Esophagus muscularis mucosa (tissue), 3 donors: ENCODE data around the gene PRPH2.

Experiments used
- POLR2A ChIP-seq: fragments of 450-650 bp; IDR thresholded peaks from one replicate; pipeline ENCODE4 v1.6.1; 2017; ENCODE audit warnings: antibody characterized with exemption, moderate library complexity, mild to moderate bottlenecking, low read depth
- TF ChIP-seq, protein P1 (sequence below), 3 experiments: fragments of 200-600 bp in 2 of 3; fragments of 450-650 bp in 1 of 3; sonication (generic) in 2 of 3; IDR thresholded peaks; one replicate each; pipeline ENCODE4 v1.5.1; 2017 to 2019; ENCODE audit warnings: antibody characterized with exemption in 3 of 3, mild to moderate bottlenecking in 2 of 3, moderate library complexity in 1 of 3

DNA sequence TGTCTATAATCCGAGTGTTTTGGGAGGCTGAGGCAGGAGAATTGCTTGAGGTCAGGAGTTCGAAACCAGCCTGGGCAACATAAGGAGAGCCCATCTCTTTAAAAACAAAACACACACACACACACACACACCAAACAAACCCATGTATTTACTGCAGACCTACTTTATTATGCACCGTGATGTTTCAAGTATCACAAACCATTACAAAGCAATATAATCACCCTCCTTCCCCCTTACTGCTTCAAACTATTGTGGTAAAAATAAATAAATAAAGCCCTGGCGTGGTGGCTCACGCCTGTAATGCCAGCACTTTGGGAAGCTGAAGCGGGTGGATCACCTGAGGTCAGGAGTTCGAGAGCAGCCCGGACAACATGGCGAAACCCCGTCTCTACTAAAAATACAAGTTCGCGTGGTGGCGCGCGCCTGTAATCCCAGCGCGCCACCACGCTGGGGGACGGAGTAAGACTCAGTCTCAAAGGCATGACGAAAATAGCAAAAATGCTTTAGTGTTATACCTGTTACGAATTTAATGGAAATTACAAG lies 22.0 kb upstream of the PRPH2 start:
- no peak for TF ChIP-seq POLR2A
- TF ChIP-seq, protein P1, sequence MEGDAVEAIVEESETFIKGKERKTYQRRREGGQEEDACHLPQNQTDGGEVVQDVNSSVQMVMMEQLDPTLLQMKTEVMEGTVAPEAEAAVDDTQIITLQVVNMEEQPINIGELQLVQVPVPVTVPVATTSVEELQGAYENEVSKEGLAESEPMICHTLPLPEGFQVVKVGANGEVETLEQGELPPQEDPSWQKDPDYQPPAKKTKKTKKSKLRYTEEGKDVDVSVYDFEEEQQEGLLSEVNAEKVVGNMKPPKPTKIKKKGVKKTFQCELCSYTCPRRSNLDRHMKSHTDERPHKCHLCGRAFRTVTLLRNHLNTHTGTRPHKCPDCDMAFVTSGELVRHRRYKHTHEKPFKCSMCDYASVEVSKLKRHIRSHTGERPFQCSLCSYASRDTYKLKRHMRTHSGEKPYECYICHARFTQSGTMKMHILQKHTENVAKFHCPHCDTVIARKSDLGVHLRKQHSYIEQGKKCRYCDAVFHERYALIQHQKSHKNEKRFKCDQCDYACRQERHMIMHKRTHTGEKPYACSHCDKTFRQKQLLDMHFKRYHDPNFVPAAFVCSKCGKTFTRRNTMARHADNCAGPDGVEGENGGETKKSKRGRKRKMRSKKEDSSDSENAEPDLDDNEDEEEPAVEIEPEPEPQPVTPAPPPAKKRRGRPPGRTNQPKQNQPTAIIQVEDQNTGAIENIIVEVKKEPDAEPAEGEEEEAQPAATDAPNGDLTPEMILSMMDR (IDR thresholded peaks at IDR 0.05), result no peak
